Measurements from ENCODE around the gene MMP7. TPM values are rescaled to one million over a fixed set of nuclear protein-coding genes. Genes with fewer than 3 reads are reported as not detected.

Gene MMP7
- total RNA-seq, 1 experiment from 2014 or later: not detected

- no peaks in the 10 kb centered on the region for H3K79me1 ChIP-seq (ENCODE audit: insufficient read depth, low read depth, low read length, poor library complexity, severe bottlenecking)
- no peak overlapping the region for H3K4me3 Mint-ChIP-seq
- H3K27me3 Mint-ChIP-seq (ENCODE audit: low read depth): no peaks in the 10 kb centered on the region
- H3K4me1 Mint-ChIP-seq: peaks cover 2 to 3% of the 10 kb centered on the region in 2 experiments; a peak in 2 of 4 replicates
- H3K9me3 ChIP-seq (ENCODE audit: control insufficient read depth, low read depth, low read length): no peaks in the 10 kb centered on the region
- no peak overlapping the region for H2BK15ac ChIP-seq (ENCODE audit: low read depth, low read length)
- no peak overlapping the region for H3K9ac ChIP-seq (ENCODE audit: extremely low read depth, insufficient read length, low read length)
- H3K27ac Mint-ChIP-seq: no peak overlapping the region
- no peaks in the 10 kb centered on the region for H3K79me2 ChIP-seq (ENCODE audit: insufficient read depth, low read length)
- H2AK5ac ChIP-seq (ENCODE audit: insufficient read length, low read length): no peak overlapping the region
- no peak overlapping the region for H3K4me2 ChIP-seq (ENCODE audit: insufficient read depth, insufficient read length, low read length)
- no peaks in the 10 kb centered on the region for H3K9me3 Mint-ChIP-seq
- no peaks in the 10 kb centered on the region for H3K27me3 ChIP-seq (ENCODE audit: insufficient read depth, low read length)
- no CpG with 5 or more reads among the region's 1 CpG for WGBS (ENCODE audit: extremely low coverage, insufficient read length, low lambda C conversion rate)
- peaks cover 3% of the 10 kb centered on the region; the same call in 1 of the 2 replicates for H3K4me1 ChIP-seq (ENCODE audit: insufficient read depth, low read length)
- H3K36me3 Mint-ChIP-seq (ENCODE audit: insufficient read depth in 1 of 3, low read depth in 3 of 3): no peaks in the 10 kb centered on the region
- no peak for DNase-seq
- no peak overlapping the region for H3K27ac ChIP-seq (ENCODE audit: insufficient read length, low read depth, low read length)
- TF ChIP-seq CTCF (conservative IDR thresholded peaks at IDR 0.05): no peak
- no peaks in the 10 kb centered on the region for H4K20me1 ChIP-seq (ENCODE audit: control insufficient read depth, insufficient read depth, insufficient read length)
- no peak overlapping the region for H3K18ac ChIP-seq (ENCODE audit: insufficient read length, low read depth, low read length)
- H2BK20ac ChIP-seq (ENCODE audit: low read depth, low read length, poor library complexity, severe bottlenecking): no peak overlapping the region
- no peak overlapping the region for H4K5ac ChIP-seq (ENCODE audit: insufficient read length, low read depth, low read length)
- no peak overlapping the region for H4K8ac ChIP-seq (replicated peaks; ENCODE audit: insufficient read length, low read depth, low read length)
- no peak overlapping the region for H3K4ac ChIP-seq (ENCODE audit: low read depth, low read length)
- no peak overlapping the region for H2BK5ac ChIP-seq (ENCODE audit: insufficient read length, low read length)
- no peak overlapping the region for H3K14ac ChIP-seq (ENCODE audit: insufficient read depth, low read length)
- H3T11ph ChIP-seq (ENCODE audit: low read length): no peak overlapping the region
- H4K91ac ChIP-seq (ENCODE audit: insufficient read length, low read depth, low read length): no peak overlapping the region
- H2BK120ac ChIP-seq (ENCODE audit: low read depth, low read length, poor library complexity, severe bottlenecking): no peak overlapping the region
- no peak overlapping the region for H3K23ac ChIP-seq (ENCODE audit: insufficient read length, low read depth, low read length)
- no peak overlapping the region for H2BK12ac ChIP-seq (ENCODE audit: insufficient read length, low read depth, low read length)
- H2AFZ ChIP-seq (ENCODE audit: low read length): no peak overlapping the region
- no peak overlapping the region for H3K56ac ChIP-seq (ENCODE audit: insufficient read length, low read depth, low read length)
- no peaks in the 10 kb centered on the region for H3K23me2 ChIP-seq (ENCODE audit: insufficient read length, low read depth, low read length, poor library complexity, severe bottlenecking)
Observed at GRCh38 chr11:102527041-102527440, 3.5 kb downstream of the MMP7 start.
